IMR-90 (cell line): Measurements from ENCODE around the gene DDHD1.

Experiments
- CEBPB ChIP-seq: IDR thresholded peaks from 2 replicates; pipeline ENCODE4 v1.6.1; 2012; ENCODE audit warnings: low read depth, low read length, improper control_type of control experiment
- CHD1 ChIP-seq: IDR thresholded peaks from 2 replicates; pipeline ENCODE4 v1.6.1; 2012; ENCODE audit warnings: low read depth, low read length, improper control_type of control experiment
- CTCF ChIP-seq: conservative IDR thresholded peaks from 2 replicates; pipeline ENCODE4 v1.5.1; 2012; ENCODE audit warnings: mild to moderate bottlenecking, low read depth, low read length, improper control_type of control experiment
- ELK1 ChIP-seq: fragments of 150-350 bp; IDR thresholded peaks from 2 replicates; pipeline ENCODE4 v1.6.1; 2016; ENCODE audit warnings: low read depth, mild to moderate bottlenecking, low read length, moderate library complexity, borderline replicate concordance
- FOS ChIP-seq: fragments of 150-350 bp; IDR thresholded peaks from 2 replicates; pipeline ENCODE4 v1.6.1; 2016; ENCODE audit warnings: low read depth, low read length
- MAFK ChIP-seq: IDR thresholded peaks from 2 replicates; pipeline ENCODE4 v1.6.1; 2012; ENCODE audit warnings: low read depth, low read length, improper control_type of control experiment
- MXI1 ChIP-seq: IDR thresholded peaks from 2 replicates; pipeline ENCODE4 v1.6.1; 2012; ENCODE audit warnings: low read depth, mild to moderate bottlenecking, low read length, moderate library complexity, borderline replicate concordance
- NFE2L2 ChIP-seq: fragments of 150-350 bp; IDR thresholded peaks from 2 replicates; pipeline ENCODE4 v1.6.1; 2016; ENCODE audit warnings: low read depth, mild to moderate bottlenecking, low read length
- POLR2A ChIP-seq: IDR thresholded peaks from 2 replicates; pipeline ENCODE4 v1.6.1; 2012; ENCODE audit warnings: mild to moderate bottlenecking, low read depth, low read length
- RAD21 ChIP-seq: IDR thresholded peaks from 2 replicates; pipeline ENCODE4 v1.6.1; 2012; ENCODE audit warnings: low read length, improper control_type of control experiment
- RCOR1 ChIP-seq: IDR thresholded peaks from 2 replicates; pipeline ENCODE4 v1.6.1; 2012; ENCODE audit warnings: mild to moderate bottlenecking, low read length, improper control_type of control experiment; ENCODE audit not compliant: insufficient replicate concordance
- SMC3 ChIP-seq: fragments of 150-350 bp; IDR thresholded peaks from 2 replicates; pipeline ENCODE4 v1.6.1; 2016; ENCODE audit warnings: low read depth, mild to moderate bottlenecking, antibody characterized with exemption, low read length, moderate library complexity

GRCh38 chr14:52988139-52988538, 165.0 kb downstream of the DDHD1 start:
- no peak for TF ChIP-seq RCOR1
- no peak for TF ChIP-seq CTCF
- TF ChIP-seq NFE2L2 = no peak
- TF ChIP-seq POLR2A = no peak
- TF ChIP-seq ELK1 = no peak
- TF ChIP-seq CEBPB = no peak
- no peak for TF ChIP-seq RAD21
- no peak for TF ChIP-seq MAFK
- TF ChIP-seq MXI1 = no peak
- no peak for TF ChIP-seq CHD1
- no peak for TF ChIP-seq FOS
- TF ChIP-seq SMC3 = no peak
